Neural progenitor cell (in vitro differentiated cells): Measurements from ENCODE around the gene SESN3.
"Not testable (repeated sequence)": the region's sequence is repeated elsewhere in the genome, so short reads cannot be mapped to it uniquely, and the experiment has no call there.

ENCODE experiments used
- CTCF ChIP-seq: fragments of 200-600 bp; sonication (generic); IDR thresholded peaks from 2 replicates; pipeline ENCODE4 v1.5.1; 2017; ENCODE audit warnings: antibody characterized with exemption, mild to moderate bottlenecking
- EZH2 ChIP-seq: fragments of 200-600 bp; sonication (generic); IDR thresholded peaks from 2 replicates; pipeline ENCODE4 v1.6.1; 2017; ENCODE audit warnings: antibody characterized with exemption, mild to moderate bottlenecking, moderate library complexity
- EZH2phosphoT487 ChIP-seq: fragments of 200-600 bp; sonication (generic); IDR thresholded peaks from 2 replicates; pipeline ENCODE4 v1.6.1; 2017; ENCODE audit warnings: antibody characterized with exemption

- not testable (repeated sequence) for TF ChIP-seq CTCF, EZH2phosphoT487, EZH2
Observed at GRCh38 chr11:95251896-95252295, 20.9 kb upstream of the SESN3 start.
